HG03039 (cell line): Measurements from ENCODE around the gene XKR3.
"Not testable (repeated sequence)": the region's sequence is repeated elsewhere in the genome, so short reads cannot be mapped to it uniquely, and the experiment has no call there.

Source experiments
- ATAC-seq: cut with Tn5 transposase; IDR thresholded peaks from one replicate; pipeline ENCODE4 v1.9.1; 2021; ENCODE audit warnings: mild to moderate bottlenecking, moderate library complexity; ENCODE audit not compliant: unreplicated experiment

The XKR3 gene

DNA sequence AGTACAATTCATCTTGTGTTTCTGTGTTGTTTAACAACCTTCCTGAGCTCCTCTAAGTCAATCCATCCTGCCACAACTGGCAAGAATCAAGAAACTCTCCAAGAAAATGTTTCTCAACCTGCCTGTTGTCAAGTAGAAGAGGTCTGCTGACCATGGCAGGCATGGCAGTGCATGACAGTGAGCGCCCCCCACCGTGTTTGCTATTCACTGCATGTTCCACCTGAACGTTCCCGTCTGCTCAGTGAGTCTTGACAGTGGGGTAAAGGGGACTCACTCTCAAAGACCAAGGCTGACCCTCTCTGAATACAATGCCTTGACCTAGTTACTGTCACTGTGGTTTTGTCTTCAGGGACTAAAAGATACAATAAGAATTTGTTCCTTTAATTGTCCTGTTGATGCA, 75.9 kb downstream of the XKR3 start:
- ATAC-seq, result not testable (repeated sequence)

DNA sequence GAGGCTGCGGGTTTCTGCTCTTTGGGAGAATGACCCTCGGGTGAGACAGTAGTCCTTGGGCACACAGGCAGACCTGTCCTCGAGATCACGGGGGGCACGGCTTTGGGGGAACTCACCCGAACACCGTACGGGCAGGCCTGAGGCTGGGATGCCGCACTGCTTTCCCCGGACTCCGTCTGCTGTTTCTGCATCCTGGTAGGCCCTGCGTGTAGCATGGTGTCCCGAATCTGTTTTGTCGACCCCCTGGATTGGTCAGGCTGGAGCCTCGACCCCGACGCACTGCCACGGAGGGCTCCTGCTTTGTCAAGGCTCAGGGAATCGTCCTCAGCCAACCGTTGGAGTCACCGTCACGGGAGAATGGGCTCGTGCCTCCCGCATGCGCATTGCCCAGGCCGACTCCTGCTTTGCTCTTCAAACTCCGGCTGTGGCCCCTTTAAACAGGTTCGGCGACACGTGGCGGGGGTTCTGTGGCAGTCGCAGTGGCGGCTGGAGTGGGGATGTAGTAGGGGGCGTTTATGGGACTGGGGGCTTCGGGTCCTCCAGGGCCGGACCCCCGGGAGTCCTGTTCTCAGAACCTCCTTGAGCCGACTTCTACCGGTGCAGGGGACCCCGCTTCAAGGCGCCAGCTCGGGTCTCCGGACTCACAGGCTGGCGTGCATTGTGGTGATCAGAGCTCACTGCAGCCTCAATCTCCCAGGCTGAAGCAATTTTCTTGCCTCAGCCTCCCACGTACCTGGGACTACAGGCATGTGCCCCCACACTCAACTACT, 76.9 kb downstream of the XKR3 start:
- not testable (repeated sequence) for ATAC-seq

DNA sequence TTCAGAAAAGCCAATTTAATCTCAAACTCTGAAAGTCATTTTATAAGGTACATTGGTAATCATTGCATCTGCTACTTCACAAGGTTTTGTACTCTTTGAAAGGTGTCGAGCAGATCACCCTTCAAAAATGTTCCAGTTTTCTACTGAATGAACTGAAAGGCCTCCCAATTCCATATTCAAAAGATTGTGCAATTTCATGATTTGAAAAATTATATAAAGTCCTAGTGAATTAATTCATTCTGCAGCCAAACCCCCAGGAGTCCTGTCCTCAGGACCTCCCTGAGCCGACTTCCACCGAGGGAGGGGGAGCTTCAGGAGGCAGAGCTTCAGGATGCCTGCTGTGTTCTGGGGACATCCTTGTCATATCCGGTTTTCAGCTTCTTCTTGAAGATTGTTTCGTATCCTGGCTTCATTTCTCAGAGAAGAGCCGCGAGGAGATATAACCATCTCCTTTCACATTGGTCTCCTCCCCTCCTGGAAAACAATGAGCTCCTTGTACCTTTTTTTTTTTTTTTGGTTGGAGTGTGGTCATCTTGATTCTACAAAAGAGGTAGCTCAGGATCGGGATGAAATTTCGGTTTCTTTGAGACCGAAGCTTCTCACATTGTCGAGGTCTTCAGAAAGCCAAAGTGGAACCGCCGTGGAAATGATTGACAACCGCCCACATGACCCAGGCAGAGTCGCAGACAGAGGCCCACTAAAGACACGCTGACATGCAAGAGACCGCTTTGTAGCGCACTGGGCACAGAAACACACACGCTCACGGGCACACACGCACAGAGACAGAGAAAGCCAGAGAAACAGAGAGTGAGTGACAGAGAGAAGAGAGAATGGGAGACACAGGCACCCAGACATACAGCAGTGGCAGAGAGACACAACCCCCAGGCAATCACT, 77.7 kb downstream of the XKR3 start:
- ATAC-seq, result not testable (repeated sequence)

DNA sequence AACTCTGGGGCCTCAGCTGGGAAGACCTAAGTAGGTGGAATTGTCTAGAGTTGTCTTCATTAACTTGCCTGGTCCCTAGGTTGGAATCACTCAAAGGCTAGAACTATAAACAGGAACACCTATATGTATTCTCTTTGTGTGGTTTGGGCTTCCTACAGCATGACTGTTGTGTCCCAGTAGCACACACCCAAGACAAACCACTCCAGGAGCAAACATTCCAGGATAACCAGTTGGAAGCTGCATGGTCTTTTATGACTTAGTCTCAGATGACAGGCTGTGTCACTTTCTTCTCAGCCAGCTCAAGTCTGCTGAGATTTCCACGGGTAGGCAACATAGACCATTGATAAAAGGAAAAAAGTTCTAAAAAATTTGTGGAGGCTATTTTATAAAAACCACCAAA, 90.9 kb downstream of the XKR3 start:
- ATAC-seq, result not testable (repeated sequence)
